SK-N-SH treated with all-trans-retinoic acid at 6 μM for 48 hours (cell line): Measurements from ENCODE around the gene USP12.

Experiments
- ATAC-seq: fragments of 200-7000 bp; cut with Tn5 transposase; 3 replicates; pipeline ENCODE4 v1.9.1; 2020; ENCODE audit warnings: mild to moderate bottlenecking, moderate library complexity
- ARNTL ChIP-seq: fragments of 450-650 bp; formaldehyde crosslinking; IDR thresholded peaks from 2 replicates; pipeline ENCODE4 v1.5.0; 2020; ENCODE audit warnings: low read depth, mild to moderate bottlenecking, moderate library complexity, borderline replicate concordance
- BACH2 ChIP-seq: fragments of 250-450 bp; sonication (Bioruptor Pico); IDR thresholded peaks from 2 replicates; pipeline ENCODE4 v1.9.0; 2021; ENCODE audit warnings: mild to moderate bottlenecking, borderline replicate concordance
- CREB5 ChIP-seq: fragments of 250-450 bp; sonication (Bioruptor Pico); IDR thresholded peaks from 2 replicates; pipeline ENCODE4 v1.5.1; 2020; ENCODE audit warnings: low read depth, mild to moderate bottlenecking, moderate library complexity
- CSRNP3 ChIP-seq: fragments of 250-450 bp; sonication (Bioruptor Pico); IDR thresholded peaks from 2 replicates; pipeline ENCODE4 v1.5.1; 2021; ENCODE audit warnings: mild to moderate bottlenecking, moderate library complexity
- ESRRG ChIP-seq: fragments of 250-450 bp; sonication (Bioruptor Pico); IDR thresholded peaks from 2 replicates; pipeline ENCODE4 v1.6.1; 2021; ENCODE audit warnings: mild to moderate bottlenecking
- GLIS3 ChIP-seq: fragments of 250-450 bp; sonication (Bioruptor Pico); IDR thresholded peaks from 2 replicates; pipeline ENCODE4 v1.5.0; 2020; ENCODE audit warnings: mild to moderate bottlenecking, moderate library complexity
- ISL1 ChIP-seq: fragments of 250-450 bp; sonication (Bioruptor Pico); IDR thresholded peaks from 2 replicates; pipeline ENCODE4 v2.1.2; 2022; ENCODE audit warnings: mild to moderate bottlenecking, moderate library complexity
- PATZ1 ChIP-seq: fragments of 250-450 bp; sonication (Bioruptor Pico); IDR thresholded peaks from 2 replicates; pipeline ENCODE4 v1.8.0; 2020; ENCODE audit warnings: mild to moderate bottlenecking, moderate library complexity, borderline replicate concordance
- RARB ChIP-seq: fragments of 250-450 bp; sonication (Bioruptor Pico); IDR thresholded peaks from 2 replicates; pipeline ENCODE4 v1.8.0; 2021; ENCODE audit warnings: mild to moderate bottlenecking, moderate library complexity
- SNAI2 ChIP-seq: fragments of 250-450 bp; sonication (Bioruptor Pico); IDR thresholded peaks from 2 replicates; pipeline ENCODE4 v1.5.0; 2020; ENCODE audit warnings: mild to moderate bottlenecking, moderate library complexity
- TCF4 ChIP-seq: fragments of 250-450 bp; sonication (Bioruptor Pico); IDR thresholded peaks from 2 replicates; pipeline ENCODE4 v1.8.0; 2021; ENCODE audit warnings: mild to moderate bottlenecking, moderate library complexity, borderline replicate concordance
- TOX ChIP-seq: fragments of 250-450 bp; sonication (Bioruptor Pico); IDR thresholded peaks from 2 replicates; pipeline ENCODE4 v1.8.0; 2021; ENCODE audit warnings: mild to moderate bottlenecking, moderate library complexity, borderline replicate concordance
- ZC3H10 ChIP-seq: fragments of 250-450 bp; sonication (Bioruptor Pico); IDR thresholded peaks from 2 replicates; pipeline ENCODE4 v1.5.1; 2021; ENCODE audit warnings: mild to moderate bottlenecking, moderate library complexity
- ZFP3 ChIP-seq: fragments of 250-450 bp; sonication (Bioruptor Pico); IDR thresholded peaks from 2 replicates; pipeline ENCODE4 v1.5.0; 2020; ENCODE audit warnings: mild to moderate bottlenecking, moderate library complexity
- ZFP30 ChIP-seq: fragments of 450-650 bp; formaldehyde crosslinking; IDR thresholded peaks from 2 replicates; pipeline ENCODE4 v1.5.0; 2022; ENCODE audit warnings: mild to moderate bottlenecking, moderate library complexity
- ZNF565 ChIP-seq: fragments of 450-650 bp; formaldehyde crosslinking; conservative IDR thresholded peaks from 2 replicates; pipeline ENCODE4 v1.5.0; 2020; ENCODE audit warnings: low read depth, mild to moderate bottlenecking, moderate library complexity
- ZNF70 ChIP-seq: fragments of 450-650 bp; formaldehyde crosslinking; IDR thresholded peaks from 2 replicates; pipeline ENCODE4 v1.5.0; 2020; ENCODE audit warnings: mild to moderate bottlenecking, moderate library complexity
- ZNF8 ChIP-seq: fragments of 450-650 bp; formaldehyde crosslinking; IDR thresholded peaks from 2 replicates; pipeline ENCODE4 v1.5.0; 2020; ENCODE audit warnings: mild to moderate bottlenecking, moderate library complexity

The USP12 gene

GRCh38 chr13:27018882-27019281 lies 152.7 kb downstream of the USP12 start:
- no peak for ATAC-seq
- TF ChIP-seq GLIS3 (no peak), ARNTL (CRISPR knock-in tag) (no peak), ZFP30 (CRISPR knock-in tag) (no peak), ZNF70 (CRISPR knock-in tag) (no peak), RARB (no peak), TOX (no peak), ISL1 (CRISPR knock-in tag) (no peak), ESRRG (no peak), SNAI2 (CRISPR knock-in tag) (no peak), CSRNP3 (CRISPR knock-in tag) (no peak), ZNF8 (CRISPR knock-in tag) (no peak), PATZ1 (no peak)
- TF ChIP-seq, all 23 proteins: peak for 0

GRCh38 chr13:27018344-27018861 lies 153.2 kb downstream of the USP12 start:
- ATAC-seq, result no peak
- no peak for TF ChIP-seq CREB5
- TF ChIP-seq ZFP3 (CRISPR knock-in tag), result no peak
- TF ChIP-seq BACH2 (CRISPR knock-in tag), result no peak
- TF ChIP-seq ISL1 (CRISPR knock-in tag), result no peak
- TF ChIP-seq ZC3H10, result no peak
- no peak for TF ChIP-seq TOX
- no peak for TF ChIP-seq ZNF565 (CRISPR knock-in tag)
- TF ChIP-seq ZNF8 (CRISPR knock-in tag), result no peak

GRCh38 chr13:27016875-27017274 lies 154.7 kb downstream of the USP12 start:
- no peak for ATAC-seq
- TF ChIP-seq ZNF565 (CRISPR knock-in tag) (no peak), ESRRG (no peak), TCF4 (CRISPR knock-in tag) (no peak)
- TF ChIP-seq, all 23 proteins: peak for 0
